ENCODE measurements around the gene PLEKHA5. TPM values are rescaled to one million over a fixed set of nuclear protein-coding genes. Genes with fewer than 3 reads are reported as not detected.
"Not testable (repeated sequence)": the region's sequence is repeated elsewhere in the genome, so short reads cannot be mapped to it uniquely, and the experiment has no call there.

PLEKHA5 gene
- total RNA-seq, 2 experiments from 2014 or later: 6.7 to 8.9 TPM

DNA sequence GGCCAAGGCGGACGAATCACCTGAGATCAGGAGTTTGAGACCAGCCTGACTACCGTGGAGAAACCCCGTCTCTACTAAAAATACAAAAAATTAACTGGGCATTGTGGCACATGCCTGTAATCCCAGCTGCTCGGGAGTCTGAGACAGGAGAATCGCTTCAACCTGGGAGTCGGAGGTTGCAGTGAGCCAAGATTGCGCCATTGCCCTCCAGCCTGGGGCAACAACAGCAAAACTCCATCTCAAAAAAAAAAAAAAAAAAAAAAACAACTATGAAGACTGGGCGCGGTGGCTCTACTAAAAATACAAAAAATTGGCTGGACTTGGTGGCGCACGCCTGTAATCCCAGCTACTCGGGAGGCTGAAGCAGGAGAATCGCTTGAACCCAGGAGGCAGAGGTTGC lies 176.1 kb downstream of the PLEKHA5 start:
- H3K27me3 Mint-ChIP-seq; CTCF ChIA-PET; ATAC-seq; H3K4me3 Mint-ChIP-seq; H3K36me3 Mint-ChIP-seq; H3K4me1 Mint-ChIP-seq; DNase-seq; H3K9me3 Mint-ChIP-seq (ENCODE audit: low read depth); H3K27ac Mint-ChIP-seq: not testable (repeated sequence)

DNA sequence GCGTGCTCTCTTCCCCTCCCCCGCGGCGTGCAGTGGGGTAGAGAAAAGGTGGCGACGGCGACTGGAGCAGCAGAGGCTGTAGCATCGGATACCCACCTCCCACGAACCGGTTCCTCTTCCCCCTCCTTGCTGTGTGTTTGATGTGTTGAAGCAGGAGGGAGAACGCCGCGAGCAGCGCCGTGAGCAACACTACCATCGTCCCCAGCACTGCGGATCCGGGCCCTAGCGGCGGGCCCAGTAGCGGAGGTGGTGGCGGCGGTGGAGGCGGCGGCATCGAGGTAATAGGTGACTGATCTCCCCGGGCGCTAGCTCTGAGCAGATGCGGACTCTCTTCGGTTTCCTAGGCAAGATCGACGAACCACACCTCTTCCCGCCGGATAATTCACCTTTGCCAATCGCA lies 176.8 kb downstream of the PLEKHA5 start:
- Mint-ChIP-seq H3K27me3 (no peaks in the 10 kb centered on the region), H3K36me3 (no peaks in the 10 kb centered on the region), H3K4me3 (no peak overlapping the region), H3K9me3 (ENCODE audit: low read depth) (no peaks in the 10 kb centered on the region), H3K27ac (no peak overlapping the region), H3K4me1 (no peaks in the 10 kb centered on the region)
- ATAC-seq (no peak), DNase-seq (no peak)
- CTCF ChIA-PET: no interaction called here

DNA sequence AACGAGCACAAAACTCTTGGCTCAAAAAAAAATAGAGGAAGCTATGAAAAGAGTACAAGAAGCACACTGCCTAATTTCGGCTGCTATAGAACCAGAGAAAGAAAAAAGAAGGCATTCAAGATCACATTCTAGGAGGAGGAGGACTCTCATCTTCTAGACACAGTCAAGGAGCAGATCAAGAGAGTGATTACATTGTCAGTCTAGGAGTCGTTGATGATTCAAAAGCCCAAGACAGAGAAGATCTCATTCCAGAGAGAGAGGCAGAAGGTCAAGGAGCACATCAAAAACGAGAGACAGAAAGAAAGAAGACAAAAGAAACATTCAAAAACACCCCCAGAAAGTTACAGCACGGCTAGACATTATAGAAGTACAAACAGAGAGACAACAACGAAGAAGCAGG lies 177.9 kb downstream of the PLEKHA5 start:
- CTCF ChIA-PET: no interaction called here
- Mint-ChIP-seq H3K4me3 (no peak overlapping the region), H3K4me1 (peaks cover under 1% of the 10 kb centered on the region), H3K9me3 (ENCODE audit: low read depth) (no peaks in the 10 kb centered on the region), H3K36me3 (no peaks in the 10 kb centered on the region), H3K27me3 (no peaks in the 10 kb centered on the region), H3K27ac (no peak overlapping the region)
- ATAC-seq: no peak
- DNase-seq: no peak

DNA sequence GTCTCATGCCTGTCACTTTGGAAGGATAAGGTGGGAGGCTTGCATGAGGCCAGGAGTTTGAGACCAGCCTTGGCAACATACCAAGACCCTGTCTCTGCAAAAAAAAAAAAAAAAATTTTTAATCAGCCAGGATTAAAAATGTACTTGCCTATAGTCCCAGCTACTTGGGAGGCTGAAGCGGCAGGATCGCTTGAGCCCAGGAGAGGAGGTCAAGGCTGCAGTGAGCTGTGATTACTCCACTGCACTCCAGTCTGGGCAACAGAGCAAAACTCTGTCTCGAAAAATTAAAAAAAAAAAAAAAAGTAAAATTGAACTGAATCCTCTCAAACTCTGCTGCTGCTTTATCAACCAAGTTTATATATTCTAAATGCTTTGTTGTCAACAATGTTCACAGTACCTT lies 181.6 kb downstream of the PLEKHA5 start:
- DNase-seq: no peak
- H3K27ac Mint-ChIP-seq: no peak overlapping the region
- H3K9me3 Mint-ChIP-seq (ENCODE audit: low read depth): no peaks in the 10 kb centered on the region
- ATAC-seq: no peak
- no peak overlapping the region for H3K4me3 Mint-ChIP-seq
- H3K4me1 Mint-ChIP-seq: peaks cover 6% of the 10 kb centered on the region
- no peaks in the 10 kb centered on the region for H3K36me3 Mint-ChIP-seq
- CTCF ChIA-PET: interaction anchor here (0.7 kb wide), 1 partner anchor 9 kb away, joined by 3 read pairs; no protein-coding TSS in a partner anchor
- H3K27me3 Mint-ChIP-seq: no peaks in the 10 kb centered on the region

DNA sequence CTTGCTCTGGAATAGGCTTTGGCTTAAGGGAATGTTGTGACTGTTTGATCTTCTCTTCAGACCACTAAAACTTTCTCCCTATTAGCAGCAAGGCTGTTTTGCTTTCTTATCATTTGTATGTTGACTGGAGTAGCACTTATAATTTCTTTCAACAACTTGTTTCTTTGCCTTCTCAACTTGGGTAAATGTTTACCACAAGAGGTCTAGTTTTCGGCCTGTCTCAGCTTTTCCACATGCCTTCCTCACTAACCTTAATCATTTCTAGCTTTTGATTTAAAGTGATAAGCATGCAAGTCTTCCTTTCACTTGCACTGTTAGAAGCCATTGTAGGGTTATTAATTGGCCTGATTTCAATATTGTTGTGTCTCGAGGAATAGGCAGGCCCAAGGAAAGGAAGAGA lies 183.1 kb downstream of the PLEKHA5 start:
- no peaks in the 10 kb centered on the region for H3K27me3 Mint-ChIP-seq
- no peak overlapping the region for H3K27ac Mint-ChIP-seq
- DNase-seq: no peak
- H3K4me1 Mint-ChIP-seq: peaks cover 8% of the 10 kb centered on the region
- no peak overlapping the region for H3K4me3 Mint-ChIP-seq
- CTCF ChIA-PET: no interaction called here
- no peaks in the 10 kb centered on the region for H3K36me3 Mint-ChIP-seq
- no peaks in the 10 kb centered on the region for H3K9me3 Mint-ChIP-seq (ENCODE audit: low read depth)
- ATAC-seq: no peak

DNA sequence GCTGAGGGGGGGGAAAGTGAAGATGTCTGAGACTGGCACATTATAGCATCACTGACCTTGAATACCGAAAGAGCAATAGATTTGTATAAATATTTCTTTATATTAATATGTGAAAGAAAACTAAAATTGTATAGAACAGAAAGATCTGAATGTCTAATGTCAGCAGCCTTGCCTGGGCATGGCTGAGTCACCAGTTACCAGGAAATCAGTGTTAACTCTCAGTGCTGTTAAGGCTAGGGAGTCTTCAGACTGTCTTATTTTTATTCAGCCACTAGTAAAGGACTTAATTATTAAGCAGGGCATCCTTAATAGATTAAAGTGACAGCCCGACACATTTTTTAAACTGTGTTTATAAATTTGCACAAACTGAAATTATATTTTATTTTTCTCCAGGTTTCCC lies 186.9 kb downstream of the PLEKHA5 start:
- H3K27me3 Mint-ChIP-seq: no peaks in the 10 kb centered on the region
- ATAC-seq: no peak

DNA sequence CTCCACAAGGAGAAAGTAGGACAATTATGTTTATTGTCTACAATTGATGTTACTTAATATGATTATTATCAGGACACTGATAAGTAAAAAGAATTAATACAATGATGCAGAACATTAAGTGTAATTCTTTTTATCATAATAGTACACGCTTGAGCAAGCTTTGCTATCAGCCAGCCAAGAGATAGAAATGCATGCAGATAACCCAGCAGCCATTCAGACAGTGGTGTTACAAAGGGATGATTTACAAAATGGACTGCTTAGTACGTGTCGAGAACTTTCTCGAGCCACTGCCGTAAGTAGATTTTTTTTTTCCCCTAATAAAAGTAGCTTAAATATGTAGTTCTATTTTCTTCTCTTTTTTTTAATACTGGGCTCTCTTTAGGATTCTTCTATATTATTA lies 192.8 kb downstream of the PLEKHA5 start:
- Mint-ChIP-seq H3K27ac (no peak overlapping the region), H3K4me1 (no peaks in the 10 kb centered on the region), H3K4me3 (no peak overlapping the region), H3K36me3 (peaks cover 5% of the 10 kb centered on the region), H3K9me3 (ENCODE audit: low read depth) (peaks cover 2% of the 10 kb centered on the region), H3K27me3 (no peaks in the 10 kb centered on the region)
- ATAC-seq (no peak), DNase-seq (no peak)
- CTCF ChIA-PET: no interaction called here

More for the DNA sequence above, 186.9 kb downstream of the PLEKHA5 start:
- CTCF ChIA-PET: no interaction called here
- no peaks in the 10 kb centered on the region for H3K9me3 Mint-ChIP-seq (ENCODE audit: low read depth)
- no peaks in the 10 kb centered on the region for H3K36me3 Mint-ChIP-seq
- no peak overlapping the region for H3K27ac Mint-ChIP-seq
- H3K4me3 Mint-ChIP-seq: no peak overlapping the region
- no peak for DNase-seq
- peaks cover 8% of the 10 kb centered on the region for H3K4me1 Mint-ChIP-seq

DNA sequence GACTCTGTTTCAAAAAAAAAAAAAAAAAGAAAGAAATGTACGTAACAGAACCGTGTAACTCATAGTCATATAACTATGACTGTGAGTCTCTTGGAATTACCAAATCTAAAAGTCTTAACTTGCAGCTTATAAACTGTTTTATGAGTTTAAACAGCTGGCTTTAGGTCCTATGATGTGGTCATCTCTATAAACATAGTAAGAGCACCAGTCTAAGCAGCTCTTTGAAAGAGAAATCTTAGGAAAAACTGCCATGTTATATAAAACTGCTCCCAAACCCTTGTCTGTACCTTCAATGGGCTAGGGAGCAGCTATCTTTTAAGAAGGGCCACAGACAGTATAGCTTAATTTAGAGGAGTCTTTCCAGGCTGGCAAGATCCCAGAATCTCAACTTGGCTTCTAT lies 194.3 kb downstream of the PLEKHA5 start:
- Mint-ChIP-seq H3K27me3 (no peaks in the 10 kb centered on the region), H3K36me3 (peaks cover 5% of the 10 kb centered on the region), H3K4me3 (no peak overlapping the region), H3K4me1 (no peaks in the 10 kb centered on the region), H3K9me3 (ENCODE audit: low read depth) (peaks cover 2% of the 10 kb centered on the region), H3K27ac (no peak overlapping the region)
- CTCF ChIA-PET: no interaction called here
- ATAC-seq (no peak), DNase-seq (no peak)

DNA sequence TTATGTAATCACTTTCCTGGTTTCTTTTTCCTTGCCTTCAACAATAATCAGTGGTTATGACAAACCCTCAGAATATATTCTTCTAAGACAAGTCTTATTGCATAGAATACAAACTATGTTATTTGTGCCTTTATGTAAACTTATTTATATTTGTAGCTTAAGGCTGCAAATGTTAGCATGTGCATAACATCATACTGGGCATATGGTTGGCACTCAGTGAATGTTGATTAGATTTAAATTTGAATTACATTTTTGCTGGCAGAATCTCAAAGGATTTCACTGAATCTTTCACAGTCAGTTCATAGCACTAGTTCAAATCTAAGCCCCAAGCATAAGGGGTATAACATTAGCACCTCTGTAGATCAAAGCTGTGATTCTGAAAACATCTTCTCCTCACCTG lies 196.6 kb downstream of the PLEKHA5 start:
- no peaks in the 10 kb centered on the region for H3K4me1 Mint-ChIP-seq
- peaks cover 2% of the 10 kb centered on the region for H3K9me3 Mint-ChIP-seq (ENCODE audit: low read depth)
- ATAC-seq: no peak
- no peak for DNase-seq
- no peak overlapping the region for H3K27ac Mint-ChIP-seq
- H3K27me3 Mint-ChIP-seq: no peaks in the 10 kb centered on the region
- H3K36me3 Mint-ChIP-seq: peaks cover 5% of the 10 kb centered on the region
- H3K4me3 Mint-ChIP-seq: no peak overlapping the region
- CTCF ChIA-PET: no interaction called here

DNA sequence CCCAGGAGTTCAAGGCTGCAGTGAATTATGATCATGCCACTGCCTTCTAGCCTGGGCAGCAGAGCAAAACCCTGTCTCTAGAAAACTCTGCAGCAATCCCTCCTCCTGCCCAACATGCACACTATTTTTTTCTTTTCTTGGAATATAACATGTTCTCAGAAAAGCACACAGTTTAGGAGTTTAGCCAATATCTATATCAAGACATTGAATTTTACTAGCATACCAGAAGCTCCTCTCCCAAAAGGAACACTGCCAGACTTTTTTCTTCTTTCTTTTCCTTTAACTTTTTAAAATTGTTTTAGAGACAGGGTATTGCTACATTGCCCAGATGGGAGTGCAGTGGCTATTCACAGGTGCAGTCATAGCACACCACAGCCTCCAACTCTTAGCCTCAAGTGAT lies 202.7 kb downstream of the PLEKHA5 start:
- Mint-ChIP-seq H3K4me1 (no peaks in the 10 kb centered on the region), H3K9me3 (ENCODE audit: low read depth) (no peaks in the 10 kb centered on the region), H3K27me3 (no peaks in the 10 kb centered on the region), H3K4me3 (no peak overlapping the region), H3K36me3 (no peaks in the 10 kb centered on the region), H3K27ac (no peak overlapping the region)
- DNase-seq: no peak
- ATAC-seq: no peak
- CTCF ChIA-PET: no interaction called here

DNA sequence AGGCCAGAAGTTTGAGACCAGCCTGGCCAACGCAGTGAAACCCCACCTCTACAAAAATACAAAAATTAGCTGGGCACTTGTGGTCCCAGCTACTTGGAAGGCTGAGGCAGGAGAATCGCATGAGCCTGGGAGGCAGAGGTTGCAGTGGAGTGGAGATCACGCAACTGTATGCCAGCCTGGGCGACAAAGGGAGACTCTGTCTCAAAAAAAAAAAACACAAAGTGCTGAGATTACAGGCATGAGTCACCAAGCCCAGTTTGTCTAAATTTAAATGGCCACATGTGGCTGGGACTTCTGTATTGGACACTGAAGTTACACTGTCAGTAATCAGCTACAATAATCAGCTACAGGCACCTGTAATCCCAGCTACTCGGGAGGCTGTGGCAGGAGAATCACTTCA lies 208.9 kb downstream of the PLEKHA5 start:
- peaks cover 4% of the 10 kb centered on the region for H3K36me3 Mint-ChIP-seq
- H3K4me1 Mint-ChIP-seq: no peaks in the 10 kb centered on the region
- CTCF ChIA-PET: no interaction called here
- no peaks in the 10 kb centered on the region for H3K27me3 Mint-ChIP-seq
- H3K27ac Mint-ChIP-seq: no peak overlapping the region
- peaks cover 4% of the 10 kb centered on the region for H3K9me3 Mint-ChIP-seq (ENCODE audit: low read depth)
- H3K4me3 Mint-ChIP-seq: no peak overlapping the region
- ATAC-seq (no peak), DNase-seq (no peak)

DNA sequence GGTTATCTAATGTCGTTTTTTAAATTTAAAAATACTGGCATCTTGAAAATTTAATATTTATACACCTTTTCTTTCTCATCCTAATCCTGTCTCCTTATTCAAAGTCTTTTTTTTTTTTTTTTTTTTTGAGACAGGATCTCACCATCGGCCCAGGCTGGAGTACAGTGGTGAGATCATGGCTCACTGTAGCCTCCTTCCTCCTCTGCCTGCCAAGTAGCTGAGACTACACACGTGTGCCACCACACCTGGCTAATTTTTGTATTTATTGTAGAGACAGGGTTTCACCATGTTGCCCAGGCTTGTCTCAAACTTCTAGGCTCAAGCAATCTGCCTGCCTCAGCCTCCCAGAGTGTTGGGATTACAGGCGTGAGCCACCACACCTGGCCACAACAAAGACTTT lies 221.3 kb downstream of the PLEKHA5 start:
- not testable (repeated sequence) for H3K4me3 Mint-ChIP-seq; H3K27ac Mint-ChIP-seq; H3K9me3 Mint-ChIP-seq (ENCODE audit: low read depth); DNase-seq; H3K27me3 Mint-ChIP-seq; ATAC-seq; H3K4me1 Mint-ChIP-seq
- CTCF ChIA-PET: interaction anchor here (0.7 kb wide), 1 partner anchor 154 kb away, joined by 4 read pairs; no protein-coding TSS in a partner anchor
- peaks cover 20% of the 10 kb centered on the region for H3K36me3 Mint-ChIP-seq

DNA sequence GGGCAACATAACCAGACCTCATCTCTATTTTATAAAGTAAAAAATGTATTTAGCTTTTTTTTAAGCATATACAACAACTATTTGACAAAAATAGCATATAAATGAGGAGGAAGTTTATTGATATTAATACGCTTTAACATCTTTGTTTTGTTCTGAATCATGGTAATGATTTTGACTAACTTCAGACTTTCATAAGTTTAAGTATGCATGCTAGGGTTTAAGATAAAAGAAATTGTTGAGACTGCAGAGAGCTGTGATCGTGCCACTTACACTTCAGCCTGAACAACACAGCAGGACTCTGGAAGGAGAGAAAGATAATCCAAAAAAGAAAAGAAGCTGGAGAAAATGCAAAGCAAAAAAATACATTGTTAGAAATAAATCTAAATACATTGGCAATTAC lies 221.8 kb downstream of the PLEKHA5 start:
- CTCF ChIA-PET: no interaction called here
- Mint-ChIP-seq H3K27me3 (no peaks in the 10 kb centered on the region), H3K4me3 (no peak overlapping the region), H3K36me3 (peaks cover 20% of the 10 kb centered on the region), H3K9me3 (ENCODE audit: low read depth) (peaks cover 3% of the 10 kb centered on the region), H3K27ac (no peak overlapping the region), H3K4me1 (peaks cover 2% of the 10 kb centered on the region)
- DNase-seq: no peak
- no peak for ATAC-seq

DNA sequence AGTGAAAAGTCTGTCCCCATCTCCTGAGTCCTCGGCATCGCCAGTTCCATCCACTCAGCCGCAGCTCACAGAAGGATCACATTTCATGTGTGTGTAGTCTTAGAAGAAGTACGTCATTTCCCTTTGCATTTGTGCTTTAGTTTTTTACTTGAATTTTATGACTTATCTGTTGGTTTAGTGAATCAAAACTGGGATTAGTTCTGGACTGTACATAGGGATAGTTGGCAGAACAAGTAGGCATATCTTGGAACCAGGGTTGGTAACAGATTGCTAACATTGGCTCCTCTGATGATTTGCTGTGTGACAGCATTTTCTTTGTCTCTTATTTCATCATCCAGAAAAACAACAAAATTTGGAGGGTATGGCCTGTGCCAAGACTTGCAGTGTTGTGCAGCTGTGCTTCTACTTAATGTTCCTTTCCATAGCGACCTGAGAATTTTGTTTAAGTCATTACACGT lies 240.2 kb downstream of the PLEKHA5 start:
- H3K4me1 Mint-ChIP-seq: peaks cover 3% of the 10 kb centered on the region
- no peak overlapping the region for H3K27ac Mint-ChIP-seq
- no peak for ATAC-seq

DNA sequence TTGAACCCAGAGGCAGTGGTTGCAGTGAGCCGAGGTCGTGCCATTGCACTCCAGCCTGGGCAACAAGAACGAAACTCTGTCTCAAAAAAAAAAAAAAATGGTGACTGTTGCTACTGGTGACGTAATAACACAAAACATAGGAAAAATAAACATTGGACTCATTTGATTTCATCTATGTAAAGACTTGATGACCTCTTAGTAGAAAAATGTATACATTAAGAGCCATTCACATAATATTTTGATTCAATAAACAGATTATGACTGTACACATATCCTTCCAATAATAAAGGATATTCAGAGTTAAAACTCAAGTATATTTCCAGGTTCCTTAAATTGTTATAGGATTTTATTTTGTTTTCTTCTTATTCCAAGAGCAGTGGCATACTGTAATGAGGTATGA lies 244.1 kb downstream of the PLEKHA5 start:
- Mint-ChIP-seq H3K9me3 (ENCODE audit: low read depth) (no peaks in the 10 kb centered on the region), H3K27ac (no peak overlapping the region), H3K27me3 (no peaks in the 10 kb centered on the region), H3K4me1 (no peaks in the 10 kb centered on the region), H3K4me3 (no peak overlapping the region), H3K36me3 (peaks cover 2% of the 10 kb centered on the region)
- DNase-seq (no peak), ATAC-seq (no peak)
- CTCF ChIA-PET: no interaction called here

More for the DNA sequence above, 240.2 kb downstream of the PLEKHA5 start:
- CTCF ChIA-PET: no interaction called here
- DNase-seq: no peak
- Mint-ChIP-seq H3K4me3 (no peak overlapping the region), H3K27me3 (no peaks in the 10 kb centered on the region), H3K9me3 (ENCODE audit: low read depth) (no peaks in the 10 kb centered on the region), H3K36me3 (peaks cover 5% of the 10 kb centered on the region)
